ENCODE data around the gene ARMC8. TPM values are rescaled to one million over a fixed set of nuclear protein-coding genes. Genes with fewer than 3 reads are reported as not detected.

ARMC8 gene
- total and polyA plus RNA-seq, 4 donors = 8.4 to 53.6 (median 22.8) TPM

- H3K27me3 ChIP-seq (ENCODE audit: control insufficient read depth in 4 of 4, insufficient read depth in 4 of 4, low read length in 3 of 4) = no peaks in the 10 kb centered on the region
- TF ChIP-seq RAD21 (IDR thresholded peaks at IDR 0.05) (no peak), TAF1 (conservative IDR thresholded peaks at IDR 0.05) (no peak), NR2F2 (IDR thresholded peaks at IDR 0.05) (no peak), FOXA2 (IDR thresholded peaks at IDR 0.05) (no peak), HNF4A (conservative IDR thresholded peaks at IDR 0.05) (no peak), MAX (IDR thresholded peaks at IDR 0.05) (no peak), ATF3 (IDR thresholded peaks at IDR 0.05) (no peak), EGR1 (IDR thresholded peaks at IDR 0.05; ENCODE audit: low read depth in 2 of 2) (no peak), YY1 (IDR thresholded peaks at IDR 0.05) (no peak), JUND (IDR thresholded peaks at IDR 0.05) (no peak), FOXA1 (IDR thresholded peaks at IDR 0.05) (no peak), GABPA (IDR thresholded peaks at IDR 0.05 in 1 of 2, conservative IDR thresholded peaks at IDR 0.05 in 1 of 2) (no peak)
- TF ChIP-seq, protein P1, sequence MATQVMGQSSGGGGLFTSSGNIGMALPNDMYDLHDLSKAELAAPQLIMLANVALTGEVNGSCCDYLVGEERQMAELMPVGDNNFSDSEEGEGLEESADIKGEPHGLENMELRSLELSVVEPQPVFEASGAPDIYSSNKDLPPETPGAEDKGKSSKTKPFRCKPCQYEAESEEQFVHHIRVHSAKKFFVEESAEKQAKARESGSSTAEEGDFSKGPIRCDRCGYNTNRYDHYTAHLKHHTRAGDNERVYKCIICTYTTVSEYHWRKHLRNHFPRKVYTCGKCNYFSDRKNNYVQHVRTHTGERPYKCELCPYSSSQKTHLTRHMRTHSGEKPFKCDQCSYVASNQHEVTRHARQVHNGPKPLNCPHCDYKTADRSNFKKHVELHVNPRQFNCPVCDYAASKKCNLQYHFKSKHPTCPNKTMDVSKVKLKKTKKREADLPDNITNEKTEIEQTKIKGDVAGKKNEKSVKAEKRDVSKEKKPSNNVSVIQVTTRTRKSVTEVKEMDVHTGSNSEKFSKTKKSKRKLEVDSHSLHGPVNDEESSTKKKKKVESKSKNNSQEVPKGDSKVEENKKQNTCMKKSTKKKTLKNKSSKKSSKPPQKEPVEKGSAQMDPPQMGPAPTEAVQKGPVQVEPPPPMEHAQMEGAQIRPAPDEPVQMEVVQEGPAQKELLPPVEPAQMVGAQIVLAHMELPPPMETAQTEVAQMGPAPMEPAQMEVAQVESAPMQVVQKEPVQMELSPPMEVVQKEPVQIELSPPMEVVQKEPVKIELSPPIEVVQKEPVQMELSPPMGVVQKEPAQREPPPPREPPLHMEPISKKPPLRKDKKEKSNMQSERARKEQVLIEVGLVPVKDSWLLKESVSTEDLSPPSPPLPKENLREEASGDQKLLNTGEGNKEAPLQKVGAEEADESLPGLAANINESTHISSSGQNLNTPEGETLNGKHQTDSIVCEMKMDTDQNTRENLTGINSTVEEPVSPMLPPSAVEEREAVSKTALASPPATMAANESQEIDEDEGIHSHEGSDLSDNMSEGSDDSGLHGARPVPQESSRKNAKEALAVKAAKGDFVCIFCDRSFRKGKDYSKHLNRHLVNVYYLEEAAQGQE (IDR thresholded peaks at IDR 0.05) = no peak
- TF ChIP-seq, protein P2, sequence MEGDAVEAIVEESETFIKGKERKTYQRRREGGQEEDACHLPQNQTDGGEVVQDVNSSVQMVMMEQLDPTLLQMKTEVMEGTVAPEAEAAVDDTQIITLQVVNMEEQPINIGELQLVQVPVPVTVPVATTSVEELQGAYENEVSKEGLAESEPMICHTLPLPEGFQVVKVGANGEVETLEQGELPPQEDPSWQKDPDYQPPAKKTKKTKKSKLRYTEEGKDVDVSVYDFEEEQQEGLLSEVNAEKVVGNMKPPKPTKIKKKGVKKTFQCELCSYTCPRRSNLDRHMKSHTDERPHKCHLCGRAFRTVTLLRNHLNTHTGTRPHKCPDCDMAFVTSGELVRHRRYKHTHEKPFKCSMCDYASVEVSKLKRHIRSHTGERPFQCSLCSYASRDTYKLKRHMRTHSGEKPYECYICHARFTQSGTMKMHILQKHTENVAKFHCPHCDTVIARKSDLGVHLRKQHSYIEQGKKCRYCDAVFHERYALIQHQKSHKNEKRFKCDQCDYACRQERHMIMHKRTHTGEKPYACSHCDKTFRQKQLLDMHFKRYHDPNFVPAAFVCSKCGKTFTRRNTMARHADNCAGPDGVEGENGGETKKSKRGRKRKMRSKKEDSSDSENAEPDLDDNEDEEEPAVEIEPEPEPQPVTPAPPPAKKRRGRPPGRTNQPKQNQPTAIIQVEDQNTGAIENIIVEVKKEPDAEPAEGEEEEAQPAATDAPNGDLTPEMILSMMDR (IDR thresholded peaks at IDR 0.05; ENCODE audit: low read depth, low read length, missing input control) = no peak
- H3K9me3 ChIP-seq (ENCODE audit: control insufficient read depth in 4 of 4, low read length in 3 of 4) = no peaks in the 10 kb centered on the region
- no peak overlapping the region for H3K4me3 ChIP-seq (ENCODE audit: low read depth in 1 of 3, low read length in 3 of 3)
- peaks cover 4 to 28% (median 17%) of the 10 kb centered on the region in 4 donors for H3K36me3 ChIP-seq (ENCODE audit: control insufficient read depth in 4 of 4, insufficient read depth in 3 of 4, low read depth in 1 of 4, low read length in 3 of 4)
- 97% methylated on average over 3 of the region's 3 CpGs for WGBS
- H3K27ac ChIP-seq (ENCODE audit: low read depth in 1 of 2, low read length in 2 of 2) = no peak overlapping the region
- DNase-seq (ENCODE audit: low spot score) = no peak
- H3K4me1 ChIP-seq (ENCODE audit: control insufficient read depth in 4 of 4, insufficient read depth in 4 of 4, low read length in 3 of 4) = no peaks in the 10 kb centered on the region
- H3K9ac ChIP-seq (ENCODE audit: low read depth in 1 of 2, low read length in 2 of 2) = no peak overlapping the region
Observed at GRCh38 chr3:138281561-138281960, 94.5 kb downstream of the ARMC8 start.

DNA sequence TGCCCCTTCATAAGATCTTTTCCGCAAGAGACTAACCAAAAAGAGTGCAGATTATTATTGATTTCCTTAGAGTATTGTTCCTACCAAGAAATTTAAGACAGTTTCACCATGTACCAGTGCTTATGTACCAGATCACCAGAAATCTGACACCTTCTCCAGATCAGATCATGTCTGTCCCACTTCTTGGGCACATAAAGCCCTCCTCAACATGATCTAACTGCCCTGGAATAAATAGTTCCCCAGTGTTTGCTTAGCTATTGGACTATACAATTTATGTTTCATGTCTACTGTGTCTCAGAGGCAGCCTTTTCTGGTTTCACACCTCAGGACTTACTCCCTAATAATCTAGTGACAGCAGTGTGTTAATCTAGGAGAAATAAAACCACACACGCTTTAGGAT lies 95.7 kb downstream of the ARMC8 start:
- Histone ChIP-seq H3K4me1 (ENCODE audit: control insufficient read depth in 4 of 4, insufficient read depth in 4 of 4, low read length in 3 of 4) (no peaks in the 10 kb centered on the region), H3K36me3 (ENCODE audit: control insufficient read depth in 4 of 4, insufficient read depth in 3 of 4, low read depth in 1 of 4, low read length in 3 of 4) (peaks cover 4 to 32% (median 21%) of the 10 kb centered on the region in 4 donors), H3K9me3 (ENCODE audit: control insufficient read depth in 4 of 4, low read length in 3 of 4) (no peaks in the 10 kb centered on the region), H3K9ac (ENCODE audit: low read depth in 1 of 2, low read length in 2 of 2) (no peak overlapping the region), H3K27ac (ENCODE audit: low read depth in 1 of 2, low read length in 2 of 2) (no peak overlapping the region), H3K4me3 (ENCODE audit: low read depth in 1 of 3, low read length in 3 of 3) (no peak overlapping the region), H3K27me3 (ENCODE audit: control insufficient read depth in 4 of 4, insufficient read depth in 4 of 4, low read length in 3 of 4) (no peaks in the 10 kb centered on the region)
- over 99% methylated on average over 2 of the region's 2 CpGs for WGBS
- no peak for TF ChIP-seq MAX (IDR thresholded peaks at IDR 0.05)
- no peak for TF ChIP-seq JUND (IDR thresholded peaks at IDR 0.05)
- TF ChIP-seq EGR1 (IDR thresholded peaks at IDR 0.05; ENCODE audit: low read depth in 2 of 2) = no peak
- no peak for TF ChIP-seq NR2F2 (IDR thresholded peaks at IDR 0.05)
- no peak for TF ChIP-seq FOXA2 (IDR thresholded peaks at IDR 0.05)
- TF ChIP-seq, protein P1 (IDR thresholded peaks at IDR 0.05) = no peak
- no peak for TF ChIP-seq ZBTB33 (IDR thresholded peaks at IDR 0.05)
- no peak for TF ChIP-seq HNF4A (conservative IDR thresholded peaks at IDR 0.05)
- TF ChIP-seq TAF1 (conservative IDR thresholded peaks at IDR 0.05) = no peak
- no peak for TF ChIP-seq HNF4G (IDR thresholded peaks at IDR 0.05)
- TF ChIP-seq, protein P2 (IDR thresholded peaks at IDR 0.05; ENCODE audit: low read depth, low read length, missing input control) = no peak
- TF ChIP-seq GABPA (IDR thresholded peaks at IDR 0.05 in 1 of 2, conservative IDR thresholded peaks at IDR 0.05 in 1 of 2) = no peak
- no peak for TF ChIP-seq FOXA1 (IDR thresholded peaks at IDR 0.05)
- no peak for DNase-seq (ENCODE audit: low spot score)

All from liver (tissue), 9 donors.